NB4 (cell line): ENCODE measurements around the gene CLSTN3.

Experiments used
- DNase-seq: peaks from one replicate; pipeline ENCODE4 v3.0.0; 2010; ENCODE audit warnings: low read depth
- H3K4me3 ChIP-seq: one replicate; pipeline ENCODE4 v1.5.1; 2011; ENCODE audit warnings: mild to moderate bottlenecking, low read depth, low read length, moderate library complexity
- CTCF ChIP-seq: IDR thresholded peaks from one replicate; pipeline ENCODE4 v1.5.1; 2012; ENCODE audit warnings: low read depth, low read length
- MAX ChIP-seq: IDR thresholded peaks from 2 replicates; pipeline ENCODE4 v1.6.1; 2011; ENCODE audit warnings: low read depth, low read length
- MYC ChIP-seq: IDR thresholded peaks from 2 replicates; pipeline ENCODE4 v1.6.1; 2011; ENCODE audit warnings: low read depth, low read length
- POLR2A ChIP-seq: IDR thresholded peaks from 2 replicates; pipeline ENCODE4 v1.6.1; 2011; ENCODE audit warnings: mild to moderate bottlenecking; ENCODE audit not compliant: insufficient read length; ENCODE audit errors: extremely low read depth

CLSTN3 gene

GRCh38 chr12:7130701-7131501, 730 bp downstream of the CLSTN3 start:
- peak; percentile 49 for DNase-seq
- peak overlapping the region; percentile 32 for H3K4me3 ChIP-seq
- no peak for TF ChIP-seq CTCF
- no peak for TF ChIP-seq POLR2A
- TF ChIP-seq MAX = no peak
- TF ChIP-seq MYC = no peak

GRCh38 chr12:7131502-7131866, 1.3 kb downstream of the CLSTN3 start:
- H3K4me3 ChIP-seq = no peak overlapping the region
- DNase-seq = peak; percentile 60
- TF ChIP-seq CTCF (no peak), POLR2A (no peak), MYC (no peak), MAX (no peak)

- DNase-seq = no peak
- no peak for TF ChIP-seq MAX
- TF ChIP-seq CTCF = no peak
- TF ChIP-seq POLR2A = no peak
- no peak for TF ChIP-seq MYC
- H3K4me3 ChIP-seq = no peak overlapping the region
Measured at GRCh38 chr12:7134396-7135166, 4.4 kb downstream of the CLSTN3 start.

- DNase-seq = no peak
- no peak overlapping the region for H3K4me3 ChIP-seq
- no peak for TF ChIP-seq POLR2A
- no peak for TF ChIP-seq MYC
- no peak for TF ChIP-seq CTCF
- TF ChIP-seq MAX = no peak
Measured at GRCh38 chr12:7136071-7136470, 5.9 kb downstream of the CLSTN3 start.

GRCh38 chr12:7136676-7137075, 6.5 kb downstream of the CLSTN3 start:
- no peak for DNase-seq
- no peak for TF ChIP-seq MYC
- TF ChIP-seq POLR2A = no peak
- no peak overlapping the region for H3K4me3 ChIP-seq

GRCh38 chr12:7137908-7138307, 7.7 kb downstream of the CLSTN3 start:
- no peak for DNase-seq

More at GRCh38 chr12:7137908-7138307, 7.7 kb downstream of the CLSTN3 start:
- TF ChIP-seq MYC (no peak), POLR2A (no peak), MAX (no peak), CTCF (no peak)
- H3K4me3 ChIP-seq = no peak overlapping the region
